H1 (cell line): ENCODE results near the gene TMEM179B. TPM values are rescaled to one million over a fixed set of nuclear protein-coding genes. Genes with fewer than 3 reads are reported as not detected.

Source experiments
- CTCF ChIA-PET: fragments of 300-600 bp; sonication (Branson Sonifier 250); formaldehyde crosslinking; loops from one replicate; lab custom pipeline; 2021; ENCODE audit not compliant: partially characterized antibody; lab: Charles Lee
- POLR2A ChIA-PET: fragments of 300-600 bp; sonication (Branson Sonifier 250); formaldehyde crosslinking; loops from one replicate; lab custom pipeline; 2021; ENCODE audit warnings: inconsistent platforms; ENCODE audit not compliant: partially characterized antibody; lab: Charles Lee
- DNase-seq, 2 experiments: peaks; one replicate each; pipeline versions ENCODE4 v3.0.0 to v3.0.0-alpha.2; 2010 to 2022; ENCODE audit warnings: low spot score in 2 of 2, low read depth in 1 of 2, mixed read lengths in 1 of 2
- FAIRE-seq: peaks from 2 replicates; lab custom pipeline; 2011; peaks lifted over from hg19 to GRCh38; lab: Jason Lieb, UNC
- H2AFZ ChIP-seq: 2 replicates; pipeline ENCODE4 v1.8.1; 2012; ENCODE audit warnings: low read length, inconsistent platforms
- H2AK5ac ChIP-seq: 2 replicates; pipeline ENCODE4 v1.6.1; 2013; ENCODE audit warnings: low read depth, low read length
- H2BK120ac ChIP-seq: replicated peaks from 2 replicates; pipeline ENCODE3; 2013; ENCODE audit warnings: low read depth, low read length, inconsistent platforms
- H2BK12ac ChIP-seq: 2 replicates; pipeline ENCODE4 v1.6.1; 2013; ENCODE audit warnings: low read depth, low read length
- H2BK15ac ChIP-seq: 2 replicates; pipeline ENCODE4 v1.6.1; 2013; ENCODE audit warnings: low read length
- H2BK20ac ChIP-seq: 2 replicates; pipeline ENCODE4 v1.6.1; 2013; ENCODE audit warnings: low read length
- H2BK5ac ChIP-seq: 2 replicates; pipeline ENCODE4 v1.6.1; 2013; ENCODE audit warnings: low read depth, low read length
- H3K14ac ChIP-seq: 2 replicates; pipeline ENCODE4 v1.6.1; 2013; ENCODE audit warnings: inconsistent platforms; ENCODE audit not compliant: insufficient read length
- H3K18ac ChIP-seq: 2 replicates; pipeline ENCODE4 v1.6.1; 2013; ENCODE audit warnings: low read length; ENCODE audit errors: extremely low read depth
- H3K23ac ChIP-seq: 2 replicates; pipeline ENCODE4 v1.6.1; 2013; ENCODE audit warnings: inconsistent platforms; ENCODE audit not compliant: insufficient read length
- H3K23me2 ChIP-seq: 2 replicates; pipeline ENCODE4 v1.6.1; 2013; ENCODE audit warnings: low read depth, low read length
- H3K27ac ChIP-seq: 2 replicates; pipeline ENCODE4 v1.6.1; 2011; ENCODE audit warnings: low read depth, low read length, inconsistent platforms
- H3K27me3 ChIP-seq, 4 experiments: replicated peaks in 1 of 4; 1 replicate in 1 of 4; 2 replicates in 3 of 4; pipeline versions ENCODE4 v1.6.1 to v1.8.1; 2011 to 2013; ENCODE audit warnings: low read length in 3 of 4, mild to moderate bottlenecking in 3 of 4, inconsistent platforms in 2 of 4, mixed read lengths in 2 of 4, moderate library complexity in 1 of 4; ENCODE audit not compliant: control insufficient read depth in 3 of 4, insufficient read depth in 3 of 4; ENCODE audit errors: extremely low read depth in 1 of 4
- H3K36me3 ChIP-seq, 4 experiments: 2 replicates each; pipeline versions ENCODE4 v1.6.1 to v1.8.1; 2011 to 2013; ENCODE audit warnings: mild to moderate bottlenecking in 4 of 4, low read length in 3 of 4, moderate library complexity in 2 of 4, control low read depth in 1 of 4, inconsistent platforms in 1 of 4; ENCODE audit not compliant: insufficient read depth in 4 of 4, control insufficient read depth in 2 of 4
- H3K4ac ChIP-seq: replicated peaks from 2 replicates; pipeline ENCODE3; 2013; ENCODE audit warnings: low read length, low read depth, mixed read lengths, inconsistent platforms; ENCODE audit not compliant: insufficient read length
- H3K4me1 ChIP-seq, 4 experiments: replicated peaks in 1 of 4; 1 replicate in 1 of 4; 2 replicates in 3 of 4; pipeline versions ENCODE4 v1.6.1 to v1.8.1; 2011 to 2013; ENCODE audit warnings: low read length in 3 of 4, inconsistent platforms in 2 of 4, mixed read lengths in 1 of 4; ENCODE audit not compliant: insufficient read depth in 4 of 4, control insufficient read depth in 3 of 4
- H3K4me2 ChIP-seq, 2 experiments: 2 replicates each; pipeline versions ENCODE4 v1.6.1 to v1.8.1; 2011 to 2013; ENCODE audit warnings: low read depth in 2 of 2, low read length in 2 of 2, control low read depth in 1 of 2, inconsistent platforms in 1 of 2, mild to moderate bottlenecking in 1 of 2; ENCODE audit not compliant: insufficient read depth in 1 of 2
- H3K4me3 ChIP-seq, 4 experiments: fragments of 200-600, 300-600 bp in 1 of 4; sonication (generic), shearing (Covaris generic), sonication (Bioruptor Twin) in 1 of 4; 2 replicates each; pipeline versions ENCODE4 v1.5.1 to v1.8.1; 2011 to 2016; ENCODE audit warnings: low read length in 4 of 4, low read depth in 3 of 4, control low read depth in 2 of 4, inconsistent platforms in 2 of 4, mild to moderate bottlenecking in 2 of 4, mixed read lengths in 1 of 4, moderate library complexity in 1 of 4; ENCODE audit not compliant: insufficient read depth in 2 of 4; ENCODE audit errors: extremely low read depth in 1 of 4
- H3K56ac ChIP-seq: replicated peaks from 2 replicates; pipeline ENCODE3; 2013; ENCODE audit warnings: low read depth, mild to moderate bottlenecking, mixed read lengths, low read length, inconsistent platforms; ENCODE audit not compliant: insufficient read length
- H3K79me1 ChIP-seq: 2 replicates; pipeline ENCODE4 v1.6.1; 2013; ENCODE audit warnings: low read depth, low read length, control low read depth
- H3K79me2 ChIP-seq, 2 experiments: 2 replicates each; pipeline versions ENCODE4 v1.6.1 to v1.8.1; 2012 to 2013; ENCODE audit warnings: low read length in 2 of 2, mild to moderate bottlenecking in 2 of 2, inconsistent platforms in 1 of 2; ENCODE audit not compliant: insufficient read depth in 2 of 2, control insufficient read depth in 1 of 2
- H3K9ac ChIP-seq, 4 experiments: replicated peaks in 1 of 4; 1 replicate in 1 of 4; 2 replicates in 3 of 4; pipeline versions ENCODE4 v1.6.1 to v1.8.1; 2011 to 2013; ENCODE audit warnings: low read depth in 3 of 4, low read length in 3 of 4, control low read depth in 2 of 4, mild to moderate bottlenecking in 2 of 4, moderate library complexity in 2 of 4, inconsistent platforms in 1 of 4; ENCODE audit errors: extremely low read depth in 1 of 4
- H3K9me3 ChIP-seq, 2 experiments: 2 replicates each; pipeline versions ENCODE4 v1.6.1 to v1.8.1; 2012 to 2013; ENCODE audit warnings: mild to moderate bottlenecking in 2 of 2, moderate library complexity in 2 of 2, control low read depth in 1 of 2, inconsistent platforms in 1 of 2, low read depth in 1 of 2, low read length in 1 of 2, mixed read lengths in 1 of 2; ENCODE audit not compliant: insufficient read depth in 2 of 2
- H4K20me1 ChIP-seq, 2 experiments: replicated peaks in 1 of 2; 2 replicates each; pipeline versions ENCODE3 to v1.8.1; 2011 to 2013; ENCODE audit warnings: inconsistent platforms in 2 of 2, low read length in 2 of 2, mild to moderate bottlenecking in 1 of 2; ENCODE audit not compliant: insufficient read depth in 2 of 2, control insufficient read depth in 1 of 2
- H4K5ac ChIP-seq: 2 replicates; pipeline ENCODE4 v1.6.1; 2013; ENCODE audit warnings: low read length, low read depth, mixed read lengths, inconsistent platforms; ENCODE audit not compliant: insufficient read length
- H4K8ac ChIP-seq: 2 replicates; pipeline ENCODE4 v1.8.0; 2013; ENCODE audit warnings: mild to moderate bottlenecking, moderate library complexity, low read length, inconsistent platforms; ENCODE audit not compliant: insufficient read depth; ENCODE audit errors: extremely low read depth
- H4K91ac ChIP-seq: replicated peaks from 2 replicates; pipeline ENCODE3; 2013; ENCODE audit warnings: low read length, mixed read lengths, inconsistent platforms; ENCODE audit not compliant: insufficient read length
- CTBP2 ChIP-seq: IDR thresholded peaks from 2 replicates; pipeline ENCODE4 v1.7.0; 2011; ENCODE audit warnings: borderline replicate concordance, mild to moderate bottlenecking, moderate library complexity, mixed read lengths, low read length; ENCODE audit not compliant: insufficient read depth, insufficient read length
- EZH2 ChIP-seq: fragments of 200-600 bp; sonication (generic); IDR thresholded peaks from 2 replicates; pipeline ENCODE4 v1.7.1; 2012; ENCODE audit warnings: low read depth, mild to moderate bottlenecking, moderate library complexity, low read length, inconsistent platforms; ENCODE audit not compliant: severe bottlenecking
- FOSL1 ChIP-seq: IDR thresholded peaks from 2 replicates; pipeline ENCODE4 v1.6.1; 2011; ENCODE audit warnings: mild to moderate bottlenecking, low read depth, low read length, moderate library complexity; ENCODE audit not compliant: insufficient read depth
- KDM5A ChIP-seq: fragments of 200-600 bp; IDR thresholded peaks from 2 replicates; pipeline ENCODE4 v1.7.1; 2012; ENCODE audit warnings: mild to moderate bottlenecking, low read length, inconsistent platforms, mixed read lengths
- PHF8 ChIP-seq: fragments of 200-600 bp; sonication (generic); conservative IDR thresholded peaks from 2 replicates; pipeline ENCODE4 v1.7.1; 2012; ENCODE audit warnings: low read depth, mild to moderate bottlenecking, inconsistent platforms, low read length, moderate library complexity
- RBBP5 ChIP-seq: IDR thresholded peaks from 2 replicates; pipeline ENCODE4 v1.7.1; 2012; ENCODE audit warnings: low read depth, mild to moderate bottlenecking, inconsistent platforms, low read length, moderate library complexity, borderline replicate concordance
- SAP30 ChIP-seq: fragments of 300-600 bp; sonication (generic); IDR thresholded peaks from 2 replicates; pipeline ENCODE4 v1.7.1; 2012; ENCODE audit warnings: low read length, moderate library complexity, mild to moderate bottlenecking, inconsistent platforms; ENCODE audit not compliant: insufficient read depth, insufficient replicate concordance
- SP4 ChIP-seq: IDR thresholded peaks from 2 replicates; pipeline ENCODE4 v1.6.1; 2012; ENCODE audit warnings: low read length, inconsistent platforms
- WGBS, 2 experiments: shearing (Covaris generic) in 1 of 2; methylation state at CpG; one replicate each; pipeline versions ENCODE4 v1.1.6 to v1.1.7; 2013 to 2015; ENCODE audit warnings: low lambda C conversion rate in 2 of 2, mixed read lengths in 2 of 2, inconsistent platforms in 1 of 2, low coverage in 1 of 2, missing lambda C conversion rate in 1 of 2; ENCODE audit not compliant: insufficient replicate concordance in 2 of 2, insufficient coverage in 1 of 2, insufficient read length in 1 of 2; ENCODE audit errors: extremely low coverage in 1 of 2, missing lambda C conversion rate in 1 of 2; 5-methylcytosine and 5-hydroxymethylcytosine counted together
- polyA plus RNA-seq, 7 experiments: library from polyadenylated mRNA; depleted of rRNA in 3 of 7; stranded (reverse) in 5 of 7; unstranded in 2 of 7; fragments of >200 nt in 5 of 7; fragments of 200-250 nt in 2 of 7; gene quantifications; 1 replicate in 5 of 7; 2 replicates in 1 of 7; 4 replicates in 1 of 7; pipeline versions ENCODE4 v1.2.1 to v1.2.3, GENCODE V29; 2011 to 2013; ENCODE audit warnings: missing spikeins in 2 of 7, mixed read lengths in 2 of 7
- total RNA-seq: library from RNA; stranded (reverse); fragmentation: NEBNext Ultra II Directional; extraction: Animal tissue kit (Norgen Biotek cat#: 25700); gene quantifications from 2 replicates; pipeline ENCODE4 v1.2.1, GENCODE V29; 2021
- TF ChIP-seq, protein P1 (sequence below): IDR thresholded peaks from 2 replicates; pipeline ENCODE4 v1.6.1; 2012; ENCODE audit warnings: low read length, inconsistent platforms
- TF ChIP-seq, protein P2 (sequence below): IDR thresholded peaks from 2 replicates; pipeline ENCODE4 v1.6.1; 2011; ENCODE audit warnings: low read length, improper control_type of control experiment

The TMEM179B gene
- total and polyA plus RNA-seq, 2 of the 8 experiments (the other 6 are each of a cell fraction or from before 2014, with no cell fraction given), result 18.6 to 62.2 TPM

DNA sequence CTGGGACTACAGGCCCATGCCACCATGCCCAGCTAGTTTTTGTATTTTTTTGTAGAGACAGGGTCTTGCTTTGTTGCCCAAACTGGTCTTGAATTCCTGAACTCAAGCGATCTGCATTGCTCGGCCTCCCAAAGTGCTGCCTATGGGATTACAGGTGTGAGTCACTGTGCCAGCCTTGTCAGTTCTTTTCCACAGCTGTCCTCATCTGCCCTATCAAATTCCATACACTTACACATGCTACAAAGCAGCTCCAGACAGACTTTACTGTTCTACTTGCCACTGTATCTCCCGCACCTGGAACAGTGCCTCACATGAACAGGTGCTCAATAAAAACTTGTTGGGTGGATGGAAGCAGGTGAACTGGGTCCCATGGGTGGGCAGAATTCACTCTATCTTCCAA, 36.5 kb downstream of the TMEM179B start:
- H2BK12ac ChIP-seq, result no peak overlapping the region
- no peaks in the 10 kb centered on the region for H3K4me1 ChIP-seq
- H4K91ac ChIP-seq, result no peak overlapping the region
- H3K36me3 ChIP-seq, result peaks cover 19 to 57% (median 38%) of the 10 kb centered on the region in 4 experiments
- no peaks in the 10 kb centered on the region for H3K79me2 ChIP-seq
- ChIA-PET POLR2A (interaction anchor here (0.7 to 3.6 kb wide), 12 partner anchors 8 to 159 kb away, joined by 3 to 19 read pairs (median 4); partner anchors contain the start of genes C11orf98, STX5, TEX54 and WDR74), CTCF (interaction anchor here (0.6 to 1.0 kb wide), 2 partner anchors 8 to 393 kb away, joined by 3 read pairs; no protein-coding TSS in a partner anchor)
- H3K14ac ChIP-seq, result no peak overlapping the region
- no peak overlapping the region for H3K27ac ChIP-seq
- no peak overlapping the region for H2BK5ac ChIP-seq
- no peak overlapping the region for H2BK120ac ChIP-seq
- no peak overlapping the region for H2AK5ac ChIP-seq
- TF ChIP-seq KDM5A (no peak), CTBP2 (no peak), SAP30 (no peak), PHF8 (no peak), RBBP5 (no peak), EZH2 (no peak), SP4 (no peak), FOSL1 (no peak)
- TF ChIP-seq, protein P1, sequence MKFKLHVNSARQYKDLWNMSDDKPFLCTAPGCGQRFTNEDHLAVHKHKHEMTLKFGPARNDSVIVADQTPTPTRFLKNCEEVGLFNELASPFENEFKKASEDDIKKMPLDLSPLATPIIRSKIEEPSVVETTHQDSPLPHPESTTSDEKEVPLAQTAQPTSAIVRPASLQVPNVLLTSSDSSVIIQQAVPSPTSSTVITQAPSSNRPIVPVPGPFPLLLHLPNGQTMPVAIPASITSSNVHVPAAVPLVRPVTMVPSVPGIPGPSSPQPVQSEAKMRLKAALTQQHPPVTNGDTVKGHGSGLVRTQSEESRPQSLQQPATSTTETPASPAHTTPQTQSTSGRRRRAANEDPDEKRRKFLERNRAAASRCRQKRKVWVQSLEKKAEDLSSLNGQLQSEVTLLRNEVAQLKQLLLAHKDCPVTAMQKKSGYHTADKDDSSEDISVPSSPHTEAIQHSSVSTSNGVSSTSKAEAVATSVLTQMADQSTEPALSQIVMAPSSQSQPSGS, result no peak
- TF ChIP-seq, protein P2, sequence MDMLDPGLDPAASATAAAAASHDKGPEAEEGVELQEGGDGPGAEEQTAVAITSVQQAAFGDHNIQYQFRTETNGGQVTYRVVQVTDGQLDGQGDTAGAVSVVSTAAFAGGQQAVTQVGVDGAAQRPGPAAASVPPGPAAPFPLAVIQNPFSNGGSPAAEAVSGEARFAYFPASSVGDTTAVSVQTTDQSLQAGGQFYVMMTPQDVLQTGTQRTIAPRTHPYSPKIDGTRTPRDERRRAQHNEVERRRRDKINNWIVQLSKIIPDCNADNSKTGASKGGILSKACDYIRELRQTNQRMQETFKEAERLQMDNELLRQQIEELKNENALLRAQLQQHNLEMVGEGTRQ, result no peak
- no peak overlapping the region for H4K5ac ChIP-seq
- no peak overlapping the region for H3K18ac ChIP-seq
- H2BK15ac ChIP-seq, result no peak overlapping the region
- no peaks in the 10 kb centered on the region for H3K9me3 ChIP-seq
- H3K56ac ChIP-seq, result no peak overlapping the region
- DNase-seq (no peak), FAIRE-seq (no peak)
- WGBS, 2 experiments, result 92% methylated on average over 3 of the region's 3 CpGs; no CpG with 5 or more reads in 1 of the 2 experiments
- no peaks in the 10 kb centered on the region for H3K27me3 ChIP-seq
- no peak overlapping the region for H3K23ac ChIP-seq
- no peak overlapping the region for H2BK20ac ChIP-seq
- no peak overlapping the region for H2AFZ ChIP-seq
- no peak overlapping the region for H3K9ac ChIP-seq
- no peaks in the 10 kb centered on the region for H3K23me2 ChIP-seq
- H4K8ac ChIP-seq, result no peak overlapping the region
- no peaks in the 10 kb centered on the region for H3K79me1 ChIP-seq
- H3K4ac ChIP-seq, result no peak overlapping the region
- H3K4me2 ChIP-seq, result no peak overlapping the region
- peaks cover 0 to 3% of the 10 kb centered on the region in 2 experiments for H4K20me1 ChIP-seq
- no peak overlapping the region for H3K4me3 ChIP-seq
